ENCODE measurements around the gene TSTD2.
"Not testable (repeated sequence)": the region's sequence is repeated elsewhere in the genome, so short reads cannot be mapped to it uniquely, and the experiment has no call there.

The TSTD2 gene

GRCh38 chr9:97632248-97632984 is 752 bp downstream of the TSTD2 start:
- TF ChIP-seq SUZ12 (IDR thresholded peaks at IDR 0.05; ENCODE audit: extremely low read depth, insufficient read depth, insufficient read length) (no peak), YY1 (IDR thresholded peaks at IDR 0.05; ENCODE audit: insufficient read depth, insufficient read length) (no peak), ZNF274 (IDR thresholded peaks at IDR 0.05; ENCODE audit: low read depth, low read length) (no peak)
- H3K4me1 ChIP-seq (ENCODE audit: insufficient read depth, insufficient read length) = no peaks in the 10 kb centered on the region
- peak; percentile 68 for DNase-seq (ENCODE audit: low read depth, low spot score)
- no peaks in the 10 kb centered on the region for H3K9me3 ChIP-seq (ENCODE audit: insufficient read depth, low read length)
- H3K9ac ChIP-seq (ENCODE audit: insufficient read length, low read depth) = peak overlapping the region; percentile 99
- no peaks in the 10 kb centered on the region for H3K27me3 ChIP-seq (ENCODE audit: insufficient read depth, insufficient read length)
- peaks cover 33% of the 10 kb centered on the region for H3K36me3 ChIP-seq (ENCODE audit: insufficient read depth, insufficient read length, low read length)
- H3K4me3 ChIP-seq (ENCODE audit: insufficient read length, low read depth) = peak overlapping the region; percentile 99

GRCh38 chr9:97630591-97630990 is 2.6 kb downstream of the TSTD2 start:
- H3K9ac ChIP-seq (ENCODE audit: insufficient read length, low read depth) = no peak overlapping the region
- no peaks in the 10 kb centered on the region for H3K9me3 ChIP-seq (ENCODE audit: insufficient read depth, low read length)
- no peak overlapping the region for H3K4me3 ChIP-seq (ENCODE audit: insufficient read length, low read depth)
- H3K27me3 ChIP-seq (ENCODE audit: insufficient read depth, insufficient read length) = no peaks in the 10 kb centered on the region
- no peak for DNase-seq (ENCODE audit: low read depth, low spot score)
- no peaks in the 10 kb centered on the region for H3K4me1 ChIP-seq (ENCODE audit: insufficient read depth, insufficient read length)
- TF ChIP-seq YY1 (IDR thresholded peaks at IDR 0.05; ENCODE audit: insufficient read depth, insufficient read length) (no peak), SUZ12 (IDR thresholded peaks at IDR 0.05; ENCODE audit: extremely low read depth, insufficient read depth, insufficient read length) (no peak), ZNF274 (IDR thresholded peaks at IDR 0.05; ENCODE audit: low read depth, low read length) (no peak)
- peaks cover 34% of the 10 kb centered on the region for H3K36me3 ChIP-seq (ENCODE audit: insufficient read depth, insufficient read length, low read length)

DNA sequence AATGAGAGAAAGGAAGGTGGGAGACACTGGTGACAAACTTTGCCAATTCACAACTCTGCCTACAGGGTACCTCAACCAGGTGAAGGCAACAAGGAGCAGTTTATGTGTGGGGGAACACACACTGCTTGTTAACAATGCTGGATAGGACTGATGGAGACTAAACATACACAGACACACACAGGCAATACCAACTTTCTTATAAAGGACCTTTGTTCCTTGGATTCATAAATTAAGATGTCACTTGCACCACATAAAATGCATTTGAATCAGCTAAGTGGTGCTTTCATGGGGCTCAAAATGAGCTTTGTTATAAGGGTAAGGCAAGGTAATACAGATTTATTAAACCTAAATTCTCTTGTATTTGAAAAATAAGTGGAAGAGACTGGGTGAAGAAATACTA is 4.0 kb downstream of the TSTD2 start:
- H3K27me3 ChIP-seq (ENCODE audit: insufficient read depth, insufficient read length) = no peaks in the 10 kb centered on the region
- no peak for TF ChIP-seq YY1 (IDR thresholded peaks at IDR 0.05; ENCODE audit: insufficient read depth, insufficient read length)
- TF ChIP-seq ZNF274 (IDR thresholded peaks at IDR 0.05; ENCODE audit: low read depth, low read length) = no peak
- peaks cover 41% of the 10 kb centered on the region for H3K36me3 ChIP-seq (ENCODE audit: insufficient read depth, insufficient read length, low read length)
- no peak overlapping the region for H3K4me3 ChIP-seq (ENCODE audit: insufficient read length, low read depth)
- no peaks in the 10 kb centered on the region for H3K4me1 ChIP-seq (ENCODE audit: insufficient read depth, insufficient read length)
- DNase-seq (ENCODE audit: low read depth, low spot score) = no peak
- peaks cover 2% of the 10 kb centered on the region; the same call in 1 of the 2 replicates for H3K9me3 ChIP-seq (ENCODE audit: insufficient read depth, low read length)
- no peak overlapping the region for H3K9ac ChIP-seq (ENCODE audit: insufficient read length, low read depth)

DNA sequence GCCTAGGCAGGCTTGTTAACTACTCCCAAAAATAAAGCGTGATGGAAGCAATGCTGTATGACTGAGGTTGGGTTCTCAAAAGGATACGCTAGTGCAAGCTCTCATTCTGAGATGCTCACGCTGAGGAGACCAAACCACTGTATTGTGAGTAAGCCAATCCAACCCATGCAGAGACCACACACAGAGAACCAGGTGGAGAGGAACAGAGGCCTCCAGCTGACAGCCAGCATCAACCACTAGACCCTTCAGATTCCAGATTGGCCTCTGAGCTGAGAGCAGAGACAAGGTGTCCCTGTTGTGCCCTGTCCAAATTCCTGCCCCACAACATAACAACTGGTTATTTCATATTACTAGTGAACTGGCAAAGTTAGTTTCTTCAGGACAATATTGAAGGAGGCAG is 4.5 kb downstream of the TSTD2 start:
- Histone ChIP-seq H3K27me3 (ENCODE audit: insufficient read depth, insufficient read length) (no peaks in the 10 kb centered on the region), H3K36me3 (ENCODE audit: insufficient read depth, insufficient read length, low read length) (peaks cover 46% of the 10 kb centered on the region), H3K4me3 (ENCODE audit: insufficient read length, low read depth) (no peak overlapping the region), H3K9ac (ENCODE audit: insufficient read length, low read depth) (no peak overlapping the region), H3K4me1 (ENCODE audit: insufficient read depth, insufficient read length) (no peaks in the 10 kb centered on the region), H3K9me3 (ENCODE audit: insufficient read depth, low read length) (peaks cover 7% of the 10 kb centered on the region; the same call in 1 of the 2 replicates)
- no peak for TF ChIP-seq SUZ12 (IDR thresholded peaks at IDR 0.05; ENCODE audit: extremely low read depth, insufficient read depth, insufficient read length)
- TF ChIP-seq ZNF274 (IDR thresholded peaks at IDR 0.05; ENCODE audit: low read depth, low read length) = no peak
- TF ChIP-seq YY1 (IDR thresholded peaks at IDR 0.05; ENCODE audit: insufficient read depth, insufficient read length) = no peak
- no peak for DNase-seq (ENCODE audit: low read depth, low spot score)

- Histone ChIP-seq H3K4me3 (ENCODE audit: insufficient read length, low read depth) (no peak overlapping the region), H3K4me1 (ENCODE audit: insufficient read depth, insufficient read length) (no peaks in the 10 kb centered on the region), H3K36me3 (ENCODE audit: insufficient read depth, insufficient read length, low read length) (peaks cover 47% of the 10 kb centered on the region), H3K27me3 (ENCODE audit: insufficient read depth, insufficient read length) (no peaks in the 10 kb centered on the region), H3K9ac (ENCODE audit: insufficient read length, low read depth) (no peak overlapping the region), H3K9me3 (ENCODE audit: insufficient read depth, low read length) (peaks cover 18% of the 10 kb centered on the region; the same call in 1 of the 2 replicates)
- no peak for DNase-seq (ENCODE audit: low read depth, low spot score)
- no peak for TF ChIP-seq ZNF274 (IDR thresholded peaks at IDR 0.05; ENCODE audit: low read depth, low read length)
- no peak for TF ChIP-seq SUZ12 (IDR thresholded peaks at IDR 0.05; ENCODE audit: extremely low read depth, insufficient read depth, insufficient read length)
- TF ChIP-seq YY1 (IDR thresholded peaks at IDR 0.05; ENCODE audit: insufficient read depth, insufficient read length) = no peak
Measured at GRCh38 chr9:97627624-97628023, 5.5 kb downstream of the TSTD2 start.

DNA sequence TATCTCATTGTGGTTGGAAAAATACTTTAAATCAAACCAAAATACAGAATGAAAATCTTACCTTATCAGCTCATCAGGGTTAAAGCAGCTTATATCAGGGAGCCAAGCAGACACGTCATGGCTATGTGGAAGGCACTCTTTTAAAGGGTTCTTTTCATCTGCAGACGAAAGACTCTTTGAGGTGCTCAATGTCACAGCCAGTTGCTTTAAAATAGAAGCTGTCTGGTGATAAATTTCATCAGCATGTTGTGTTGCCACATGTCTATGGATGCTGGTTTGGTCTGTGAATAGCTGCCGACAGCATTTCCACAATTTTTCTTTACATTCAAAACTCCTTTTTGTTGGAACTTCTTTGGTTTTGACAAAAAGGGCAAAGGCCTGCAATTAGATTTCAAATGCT is 7.5 kb downstream of the TSTD2 start:
- Histone ChIP-seq H3K4me3 (ENCODE audit: insufficient read length, low read depth) (no peak overlapping the region), H3K4me1 (ENCODE audit: insufficient read depth, insufficient read length) (no peaks in the 10 kb centered on the region), H3K27me3 (ENCODE audit: insufficient read depth, insufficient read length) (no peaks in the 10 kb centered on the region), H3K36me3 (ENCODE audit: insufficient read depth, insufficient read length, low read length) (peaks cover 59% of the 10 kb centered on the region), H3K9ac (ENCODE audit: insufficient read length, low read depth) (no peak overlapping the region), H3K9me3 (ENCODE audit: insufficient read depth, low read length) (peaks cover 33% of the 10 kb centered on the region; the same call in 1 of the 2 replicates)
- DNase-seq (ENCODE audit: low read depth, low spot score) = no peak
- TF ChIP-seq SUZ12 (IDR thresholded peaks at IDR 0.05; ENCODE audit: extremely low read depth, insufficient read depth, insufficient read length) (no peak), ZNF274 (IDR thresholded peaks at IDR 0.05; ENCODE audit: low read depth, low read length) (no peak), YY1 (IDR thresholded peaks at IDR 0.05; ENCODE audit: insufficient read depth, insufficient read length) (no peak)

GRCh38 chr9:97623946-97624345 is 9.2 kb downstream of the TSTD2 start:
- DNase-seq (ENCODE audit: low read depth, low spot score) = no peak
- no peak for TF ChIP-seq SUZ12 (IDR thresholded peaks at IDR 0.05; ENCODE audit: extremely low read depth, insufficient read depth, insufficient read length)
- Histone ChIP-seq H3K9ac (ENCODE audit: insufficient read length, low read depth) (no peak overlapping the region), H3K4me1 (ENCODE audit: insufficient read depth, insufficient read length) (no peaks in the 10 kb centered on the region), H3K4me3 (ENCODE audit: insufficient read length, low read depth) (no peak overlapping the region), H3K36me3 (ENCODE audit: insufficient read depth, insufficient read length, low read length) (peaks cover 54% of the 10 kb centered on the region), H3K9me3 (ENCODE audit: insufficient read depth, low read length) (peaks cover 44% of the 10 kb centered on the region; the same call in 1 of the 2 replicates), H3K27me3 (ENCODE audit: insufficient read depth, insufficient read length) (no peaks in the 10 kb centered on the region)

DNA sequence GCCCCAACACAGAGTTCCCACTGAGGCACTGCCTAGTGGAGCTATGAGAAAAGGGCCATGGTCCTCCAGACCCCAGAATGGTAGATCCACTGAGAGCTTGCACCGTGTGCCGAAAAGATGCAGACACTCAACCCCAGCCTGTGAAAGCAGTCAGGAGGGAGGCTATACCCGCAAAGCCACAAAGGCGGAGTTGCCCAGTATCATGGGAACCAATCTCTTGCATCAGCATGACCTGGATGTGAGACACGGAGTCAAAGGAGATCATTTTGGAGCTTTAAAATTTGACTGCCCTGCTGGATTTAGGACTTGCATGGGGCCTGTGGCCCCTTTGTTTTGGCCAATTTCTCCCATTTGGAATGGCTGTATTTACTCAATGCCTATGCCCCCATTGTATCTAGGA is 10.7 kb downstream of the TSTD2 start:
- not testable (repeated sequence) for H3K9ac ChIP-seq (ENCODE audit: insufficient read length, low read depth); DNase-seq (ENCODE audit: low read depth, low spot score); H3K27me3 ChIP-seq (ENCODE audit: insufficient read depth, insufficient read length); H3K4me1 ChIP-seq (ENCODE audit: insufficient read depth, insufficient read length); H3K4me3 ChIP-seq (ENCODE audit: insufficient read length, low read depth)
- Histone ChIP-seq H3K9me3 (ENCODE audit: insufficient read depth, low read length) (peaks cover 44% of the 10 kb centered on the region; the same call in 1 of the 2 replicates), H3K36me3 (ENCODE audit: insufficient read depth, insufficient read length, low read length) (peaks cover 51% of the 10 kb centered on the region)

GRCh38 chr9:97620063-97620462 is 13.1 kb downstream of the TSTD2 start:
- H3K36me3 ChIP-seq (ENCODE audit: insufficient read depth, insufficient read length, low read length) = peaks cover 45% of the 10 kb centered on the region
- DNase-seq (ENCODE audit: low read depth, low spot score) = not testable (repeated sequence)

More at GRCh38 chr9:97620063-97620462, 13.1 kb downstream of the TSTD2 start:
- not testable (repeated sequence) for H3K9ac ChIP-seq (ENCODE audit: insufficient read length, low read depth); H3K27me3 ChIP-seq (ENCODE audit: insufficient read depth, insufficient read length); H3K4me3 ChIP-seq (ENCODE audit: insufficient read length, low read depth); H3K4me1 ChIP-seq (ENCODE audit: insufficient read depth, insufficient read length)
- H3K9me3 ChIP-seq (ENCODE audit: insufficient read depth, low read length) = peaks cover 44% of the 10 kb centered on the region; the same call in 1 of the 2 replicates

Data from NT2/D1 (cell line).